GM12864 (cell line): Measurements from ENCODE around the gene ERC2.

ENCODE experiments used
- DNase-seq: peaks from one replicate; pipeline ENCODE4 v3.0.0-alpha.2; 2011; ENCODE audit warnings: low read depth
- H3K4me3 ChIP-seq: 2 replicates; pipeline ENCODE4 v1.5.1; 2011; ENCODE audit warnings: mild to moderate bottlenecking, low read depth, low read length, control low read depth
- CTCF ChIP-seq: IDR thresholded peaks from 2 replicates; pipeline ENCODE4 v1.5.1; 2011; ENCODE audit warnings: low read depth, mild to moderate bottlenecking, moderate library complexity, low read length, control low read depth, inconsistent platforms; ENCODE audit errors: missing control alignments

The ERC2 gene

GRCh38 chr3:56118968-56119367 is 349.3 kb downstream of the ERC2 start:
- no peak overlapping the region for H3K4me3 ChIP-seq
- DNase-seq = no peak
- TF ChIP-seq CTCF = no peak

GRCh38 chr3:56115698-56116097 is 352.6 kb downstream of the ERC2 start:
- no peak for TF ChIP-seq CTCF
- no peak for DNase-seq
- H3K4me3 ChIP-seq = no peak overlapping the region

GRCh38 chr3:56115199-56115598 is 353.1 kb downstream of the ERC2 start:
- DNase-seq = no peak
- TF ChIP-seq CTCF = no peak
- no peak overlapping the region for H3K4me3 ChIP-seq

GRCh38 chr3:56113908-56114307 is 354.4 kb downstream of the ERC2 start:
- no peak for TF ChIP-seq CTCF

GRCh38 chr3:56113231-56113630 is 355.0 kb downstream of the ERC2 start:
- no peak for TF ChIP-seq CTCF
- no peak overlapping the region for H3K4me3 ChIP-seq
- DNase-seq = no peak

More at GRCh38 chr3:56113908-56114307, 354.4 kb downstream of the ERC2 start:
- no peak for DNase-seq
- H3K4me3 ChIP-seq = no peak overlapping the region

GRCh38 chr3:56111606-56112304 is 356.5 kb downstream of the ERC2 start:
- no peak overlapping the region for H3K4me3 ChIP-seq
- DNase-seq = no peak
- no peak for TF ChIP-seq CTCF

GRCh38 chr3:56110886-56111285 is 357.4 kb downstream of the ERC2 start:
- H3K4me3 ChIP-seq = no peak overlapping the region
- DNase-seq = no peak
- no peak for TF ChIP-seq CTCF
